ENCODE results near the gene DPH3. TPM values are rescaled to one million over a fixed set of nuclear protein-coding genes. Genes with fewer than 3 reads are reported as not detected.

DPH3 gene
- polyA plus RNA-seq, 5 donors: 16.3 to 24.8 (median 18.2) TPM

GRCh38 chr3:16297997-16298885, 33.5 kb upstream of the DPH3 start:
- DNase-seq: no peak

DNA sequence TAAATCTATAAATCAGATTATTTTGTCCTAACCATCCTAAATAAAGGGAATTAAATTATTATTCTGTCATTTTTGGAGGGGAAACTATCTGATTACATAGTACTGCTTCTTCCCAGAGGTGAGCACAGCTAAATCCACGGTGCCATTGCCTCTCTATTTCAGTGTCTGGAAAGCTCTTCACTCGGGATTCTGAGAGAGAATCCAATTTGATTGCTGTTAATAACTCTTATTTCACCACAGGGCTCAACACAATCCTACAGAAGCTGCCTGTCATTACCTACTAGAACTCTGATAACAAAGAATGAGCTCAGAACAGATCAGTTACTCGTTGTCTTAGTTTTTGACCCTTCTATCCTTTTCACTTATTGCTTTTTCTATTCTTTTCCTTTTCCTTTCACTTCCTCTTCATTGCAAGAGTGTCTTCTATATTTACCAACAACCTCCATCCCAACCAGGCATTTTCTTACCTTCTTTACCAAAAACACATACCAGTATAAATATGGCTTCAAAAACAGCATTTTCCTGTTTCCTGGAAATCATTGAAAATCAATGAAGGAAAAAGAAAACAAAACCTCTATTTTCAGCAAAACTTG, 30.7 kb upstream of the DPH3 start:
- no peak for DNase-seq

DNA sequence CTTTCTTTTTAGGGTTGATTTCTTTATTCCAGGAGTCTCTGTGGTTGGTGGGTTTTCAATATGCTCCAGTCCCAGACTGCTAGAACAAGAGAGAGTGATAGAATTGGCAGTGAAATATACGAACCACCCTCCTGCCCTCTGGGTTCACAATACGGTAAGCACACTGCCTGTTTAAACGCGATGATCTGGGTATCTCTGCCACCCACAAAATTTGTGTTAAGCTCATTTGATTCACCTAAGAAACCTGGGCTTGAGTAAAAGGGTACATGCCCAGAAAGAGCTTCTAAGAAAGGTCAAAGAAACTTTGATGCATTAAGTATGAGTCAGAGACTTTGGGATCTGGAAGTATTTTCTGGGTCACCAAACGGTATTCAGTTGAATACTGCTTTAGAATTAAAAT, 30.1 kb upstream of the DPH3 start:
- DNase-seq: no peak

- DNase-seq: no peak
Measured at GRCh38 chr3:16290827-16291196, 26.1 kb upstream of the DPH3 start.

GRCh38 chr3:16290007-16290826, 25.5 kb upstream of the DPH3 start:
- peak; percentile 36 to 58 for DNase-seq

- no peak for DNase-seq
Measured at GRCh38 chr3:16289144-16289889, 24.6 kb upstream of the DPH3 start.

- DNase-seq: no peak
Measured at GRCh38 chr3:16288664-16289063, 23.9 kb upstream of the DPH3 start.

DNA sequence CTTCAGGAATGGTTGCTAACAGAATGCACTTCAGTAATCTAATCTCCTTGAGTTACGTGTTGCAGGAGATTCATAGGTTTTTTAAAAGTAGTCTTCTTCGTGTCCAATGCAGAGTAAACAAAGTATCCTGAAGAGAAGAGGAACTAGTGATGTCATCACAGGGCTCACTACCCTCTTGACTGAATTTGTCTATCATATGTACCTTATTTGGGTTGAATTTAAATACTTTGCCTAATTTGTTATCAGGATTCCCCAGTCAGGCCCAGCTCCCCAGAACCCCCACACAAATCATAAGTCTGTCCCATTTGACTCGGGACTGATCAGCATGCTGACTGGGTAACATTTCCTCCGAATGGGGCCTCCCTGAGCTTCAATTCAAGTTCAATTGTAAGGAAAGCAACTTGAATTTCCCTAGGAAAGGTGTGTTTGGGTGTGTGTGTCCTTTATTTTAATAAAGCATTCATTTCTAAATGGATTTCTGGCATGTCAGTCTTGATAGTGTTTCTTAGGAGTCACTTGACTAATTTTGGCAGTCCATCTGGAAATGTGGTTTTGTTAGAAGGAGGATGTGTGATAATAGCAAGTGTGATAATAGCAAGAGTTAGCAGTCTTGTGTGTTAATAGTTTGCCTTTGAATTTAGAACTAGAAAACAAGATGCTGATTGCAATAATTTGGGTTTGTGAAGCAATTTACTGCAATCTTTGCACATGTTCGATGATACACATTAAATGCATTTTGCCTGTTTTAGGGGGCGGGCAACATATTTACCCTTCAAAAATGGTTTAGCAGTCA, 22.2 kb upstream of the DPH3 start:
- no peak for DNase-seq

- no peak for DNase-seq
Measured at GRCh38 chr3:16286161-16286560, 21.4 kb upstream of the DPH3 start.

DNA sequence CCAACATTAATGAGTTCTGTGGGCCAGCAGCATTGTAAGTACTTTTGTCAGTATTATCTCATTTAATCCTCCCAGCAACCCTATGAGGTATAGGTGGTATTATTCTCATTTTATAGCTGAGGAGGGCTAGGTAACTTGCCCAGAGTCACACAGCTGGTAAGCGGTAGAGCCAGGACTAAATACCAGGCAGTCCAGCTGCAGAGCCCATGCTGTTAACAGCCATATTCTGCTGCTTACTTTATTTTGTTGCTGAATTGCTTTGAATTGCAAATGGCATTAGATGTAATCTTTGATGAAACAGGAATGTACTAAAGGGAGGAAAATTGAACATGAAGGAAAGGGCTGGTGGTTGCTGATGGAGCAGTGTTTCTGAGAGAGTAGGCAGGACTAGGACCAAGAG, 19.9 kb upstream of the DPH3 start:
- DNase-seq: no peak

- no peak for DNase-seq
Measured at GRCh38 chr3:16280671-16281070, 15.9 kb upstream of the DPH3 start.

GRCh38 chr3:16279010-16279801, 14.5 kb upstream of the DPH3 start:
- DNase-seq: no peak

DNA sequence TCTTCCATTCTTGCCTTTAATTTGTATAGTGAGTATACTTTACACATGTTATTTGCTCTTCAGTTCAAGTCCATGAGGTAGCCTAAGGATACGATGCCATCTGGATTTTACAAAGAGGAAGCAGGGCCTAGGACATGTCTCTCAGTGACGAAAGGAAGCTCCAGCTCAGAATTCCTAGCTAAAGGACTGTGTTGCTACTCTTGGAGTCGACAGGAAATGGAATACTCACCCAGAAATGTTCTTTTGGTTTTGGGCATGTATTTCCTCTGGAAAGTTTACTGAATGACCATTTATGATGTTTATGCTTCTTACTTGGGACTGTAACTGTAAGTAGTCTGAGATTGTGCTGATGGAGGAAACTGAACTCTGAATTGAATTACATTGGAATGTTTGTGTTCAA, 12.7 kb upstream of the DPH3 start:
- DNase-seq: no peak

DNA sequence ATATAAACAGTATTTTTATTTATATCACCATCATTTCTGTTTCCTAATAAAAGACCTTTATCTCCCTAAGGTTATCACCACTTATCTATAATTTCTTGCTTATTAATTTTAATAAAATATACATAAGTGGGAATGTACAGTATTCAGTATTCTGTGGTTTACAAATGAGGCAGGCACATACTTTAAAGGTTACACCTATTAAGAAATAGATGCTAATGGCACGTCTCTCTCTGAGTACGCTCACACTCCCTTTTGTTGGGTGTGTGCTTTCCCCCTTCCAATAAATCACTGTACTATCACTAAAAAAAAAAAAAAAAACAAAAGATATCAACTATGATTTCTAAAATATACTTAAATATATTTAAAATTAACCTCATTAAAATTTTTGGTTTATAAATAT, 9.1 kb upstream of the DPH3 start:
- DNase-seq: no peak

DNA sequence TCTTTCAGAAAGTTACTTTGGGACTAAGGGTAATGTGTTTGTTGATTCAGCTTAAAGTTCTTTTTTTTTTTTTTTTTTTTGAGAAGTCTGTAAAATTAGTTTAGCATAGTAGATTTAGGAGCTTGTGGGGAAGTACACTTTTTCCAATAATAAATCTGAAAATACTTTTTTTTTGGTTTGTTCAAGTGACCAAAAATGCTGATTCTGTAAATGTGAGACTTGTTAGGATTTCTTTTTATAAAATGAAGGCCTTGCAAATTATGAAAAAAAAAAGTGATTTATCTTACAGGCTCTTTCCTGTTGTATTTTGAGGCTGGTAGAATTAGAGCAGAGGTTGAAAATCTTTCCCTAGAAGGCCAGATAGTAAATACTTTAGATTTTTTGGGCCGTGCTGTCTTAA, 7.8 kb upstream of the DPH3 start:
- DNase-seq: no peak

GRCh38 chr3:16270855-16271254, 6.1 kb upstream of the DPH3 start:
- DNase-seq: no peak

- DNase-seq: no peak
Measured at GRCh38 chr3:16266714-16267113, 2.0 kb upstream of the DPH3 start.

DNA sequence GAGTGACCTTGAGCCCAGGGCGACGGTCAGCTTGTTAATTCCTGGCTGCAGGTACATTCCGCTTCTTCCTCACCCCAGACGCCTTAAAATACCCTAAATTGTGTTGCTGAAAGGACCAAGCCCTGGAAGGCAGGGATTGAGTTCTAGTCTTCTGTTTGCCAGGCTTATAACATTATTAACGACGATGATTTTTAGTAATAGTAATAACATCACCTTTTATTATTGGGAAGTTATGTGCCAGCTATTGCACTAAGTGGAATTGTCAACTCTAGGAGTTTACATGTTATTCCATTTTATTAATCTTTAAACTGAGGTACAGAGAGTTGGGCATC, 678 bp upstream of the DPH3 start:
- DNase-seq: no peak

DNA sequence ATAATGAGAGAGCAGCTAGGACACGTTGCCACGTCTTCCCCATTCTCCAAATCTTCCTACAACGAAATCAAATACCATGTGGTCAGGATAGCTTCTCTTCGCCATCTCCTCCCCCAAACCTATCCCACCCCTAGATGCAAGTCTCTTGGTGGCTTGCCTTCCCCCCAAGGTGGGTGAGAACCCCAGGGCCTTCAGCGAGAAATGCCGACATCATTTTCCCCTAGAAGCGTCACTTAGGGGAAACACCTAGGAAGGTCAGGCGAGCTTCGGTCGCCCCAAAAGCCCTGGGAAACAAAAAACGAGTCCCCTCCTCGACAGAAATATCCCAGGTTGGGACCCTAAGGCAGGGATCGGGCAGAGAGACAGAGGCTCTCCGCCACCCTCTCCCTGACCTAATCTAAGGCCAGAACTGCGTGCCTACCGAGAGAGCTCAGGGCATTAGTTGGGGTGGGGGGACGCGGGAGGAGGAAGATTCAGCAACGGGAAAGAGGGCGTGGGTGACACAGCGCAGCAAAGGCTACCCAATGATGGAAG, 502 bp downstream of the DPH3 start:
- DNase-seq: no peak

DNA sequence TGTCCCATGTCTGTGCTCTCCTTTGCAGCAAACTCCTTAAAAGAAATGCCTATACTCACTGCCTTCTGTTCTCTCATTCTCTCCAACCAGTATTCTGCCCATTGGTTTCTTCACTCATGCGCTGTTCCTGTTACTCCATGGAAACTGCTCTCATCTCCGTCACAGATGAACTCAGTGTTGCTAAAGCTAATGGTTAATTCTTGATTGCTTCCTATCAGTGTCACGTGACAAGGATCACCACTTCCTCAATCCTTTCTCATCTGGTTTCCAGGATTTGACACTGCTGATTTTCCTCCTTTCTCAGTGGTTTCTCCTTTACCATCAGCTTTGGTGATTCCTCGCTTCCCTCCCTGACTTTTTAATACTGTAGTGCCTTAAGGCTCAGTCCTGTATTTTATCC, 2.6 kb downstream of the DPH3 start:
- DNase-seq: no peak

Data from right lung (tissue), 5 donors.